HUES48 (cell line): ENCODE results near the gene LHFPL6.

Experiments
- H3K27ac ChIP-seq: one replicate; pipeline ENCODE4 v1.7.0; 2013; ENCODE audit warnings: low read depth, low read length, inconsistent platforms
- H3K27me3 ChIP-seq: 2 replicates; pipeline ENCODE4 v1.6.1; 2013; ENCODE audit warnings: mild to moderate bottlenecking, low read length; ENCODE audit not compliant: control insufficient read depth, insufficient read depth
- H3K36me3 ChIP-seq: 2 replicates; pipeline ENCODE4 v1.6.1; 2013; ENCODE audit warnings: low read length; ENCODE audit not compliant: control insufficient read depth, insufficient read depth
- H3K4me1 ChIP-seq: 2 replicates; pipeline ENCODE4 v1.6.1; 2013; ENCODE audit warnings: mild to moderate bottlenecking, low read length; ENCODE audit not compliant: control insufficient read depth, insufficient read depth
- H3K4me3 ChIP-seq: 2 replicates; pipeline ENCODE4 v1.5.1; 2013; ENCODE audit warnings: mild to moderate bottlenecking, low read depth, low read length
- H3K9ac ChIP-seq: 2 replicates; pipeline ENCODE4 v1.6.1; 2013; ENCODE audit warnings: mild to moderate bottlenecking, low read depth, low read length, moderate library complexity
- H3K9me3 ChIP-seq: 2 replicates; pipeline ENCODE4 v1.6.1; 2013; ENCODE audit warnings: low read length; ENCODE audit not compliant: control insufficient read depth, insufficient read depth

The LHFPL6 gene

DNA sequence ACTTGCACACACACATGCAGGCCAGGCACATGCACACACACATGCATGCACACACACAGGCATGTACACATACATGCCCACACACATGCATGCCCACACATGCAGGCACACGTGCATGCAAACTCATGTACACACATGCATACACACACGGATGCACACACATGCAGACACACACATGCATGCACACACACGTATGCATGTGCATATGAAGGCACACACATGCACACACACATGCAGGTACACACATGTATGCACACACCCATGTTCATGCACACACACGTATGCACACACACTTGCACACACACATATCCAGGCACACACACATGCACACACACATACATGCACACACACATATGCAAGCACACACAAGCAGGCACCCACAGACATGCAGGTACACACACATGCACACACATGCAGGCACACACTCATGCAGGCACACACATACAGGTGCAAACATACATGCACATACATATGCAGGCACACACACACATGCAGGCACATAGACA lies 278.1 kb downstream of the LHFPL6 start:
- no peak overlapping the region for H3K4me3 ChIP-seq
- H3K9ac ChIP-seq, result no peak overlapping the region
- no peak overlapping the region for H3K27ac ChIP-seq
- H3K9me3 ChIP-seq, result no peaks in the 10 kb centered on the region
- H3K27me3 ChIP-seq, result no peaks in the 10 kb centered on the region
- H3K4me1 ChIP-seq, result peaks cover 30% of the 10 kb centered on the region
- H3K36me3 ChIP-seq, result no peaks in the 10 kb centered on the region

- Histone ChIP-seq H3K9me3 (no peaks in the 10 kb centered on the region), H3K36me3 (no peaks in the 10 kb centered on the region), H3K4me1 (peaks cover 12% of the 10 kb centered on the region), H3K4me3 (no peak overlapping the region), H3K9ac (no peak overlapping the region), H3K27me3 (no peaks in the 10 kb centered on the region), H3K27ac (no peak overlapping the region)
Observed at GRCh38 chr13:39322836-39323585, 280.0 kb downstream of the LHFPL6 start.

DNA sequence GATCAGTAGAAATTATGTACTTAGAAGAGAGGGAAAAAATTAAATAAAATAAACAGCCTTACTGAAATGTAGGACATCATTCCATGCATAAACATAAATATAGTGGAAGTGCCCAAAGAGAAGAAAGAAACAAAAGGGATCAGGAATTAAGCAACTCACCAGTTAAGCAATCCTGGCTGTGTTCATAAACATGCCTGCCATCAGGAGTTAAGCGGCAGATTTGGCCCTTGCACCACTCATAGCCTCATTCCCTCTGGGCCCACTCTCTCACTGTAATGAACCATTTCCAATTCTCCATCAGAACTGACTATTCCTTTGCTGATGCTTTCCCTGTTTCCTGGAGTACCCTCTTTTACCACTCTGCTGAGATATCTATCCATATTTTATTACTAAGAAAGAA lies 281.4 kb downstream of the LHFPL6 start:
- Histone ChIP-seq H3K9me3 (no peaks in the 10 kb centered on the region), H3K36me3 (no peaks in the 10 kb centered on the region), H3K4me1 (peaks cover 6% of the 10 kb centered on the region; the same call in 1 of the 2 replicates), H3K4me3 (no peak overlapping the region), H3K27ac (no peak overlapping the region), H3K9ac (no peak overlapping the region), H3K27me3 (no peaks in the 10 kb centered on the region)

- Histone ChIP-seq H3K27ac (no peak overlapping the region), H3K9me3 (no peaks in the 10 kb centered on the region), H3K27me3 (no peaks in the 10 kb centered on the region), H3K4me1 (peaks cover 6% of the 10 kb centered on the region; the same call in 1 of the 2 replicates), H3K36me3 (no peaks in the 10 kb centered on the region), H3K9ac (no peak overlapping the region), H3K4me3 (no peak overlapping the region)
Observed at GRCh38 chr13:39318161-39318560, 284.8 kb downstream of the LHFPL6 start.

GRCh38 chr13:39317291-39317690 lies 285.7 kb downstream of the LHFPL6 start:
- Histone ChIP-seq H3K4me3 (no peak overlapping the region), H3K27ac (no peak overlapping the region), H3K4me1 (peaks cover 2% of the 10 kb centered on the region; the same call in 1 of the 2 replicates), H3K9ac (no peak overlapping the region), H3K9me3 (no peaks in the 10 kb centered on the region), H3K36me3 (no peaks in the 10 kb centered on the region), H3K27me3 (no peaks in the 10 kb centered on the region)

DNA sequence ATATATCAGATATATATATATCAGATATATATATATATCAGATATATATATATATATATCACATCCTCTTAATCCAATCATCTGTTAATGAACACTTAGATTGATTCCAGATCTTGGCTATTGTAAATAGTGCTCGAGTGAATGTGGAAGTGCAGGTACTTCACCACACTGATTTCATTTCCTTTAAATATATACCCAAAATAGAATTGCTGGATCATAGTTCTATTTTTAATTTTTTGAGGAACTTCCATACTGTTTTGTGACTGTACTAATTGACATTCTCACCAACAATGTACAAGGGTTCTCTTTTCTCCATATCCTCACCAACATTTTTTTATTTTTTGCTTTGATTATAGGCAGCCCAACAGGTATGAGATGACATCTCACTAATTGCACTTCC lies 287.2 kb downstream of the LHFPL6 start:
- Histone ChIP-seq H3K9me3 (no peaks in the 10 kb centered on the region), H3K9ac (no peak overlapping the region), H3K27ac (no peak overlapping the region), H3K4me3 (no peak overlapping the region), H3K27me3 (no peaks in the 10 kb centered on the region), H3K4me1 (no peaks in the 10 kb centered on the region), H3K36me3 (no peaks in the 10 kb centered on the region)

GRCh38 chr13:39313721-39314120 lies 289.3 kb downstream of the LHFPL6 start:
- Histone ChIP-seq H3K9ac (no peak overlapping the region), H3K27ac (no peak overlapping the region), H3K36me3 (no peaks in the 10 kb centered on the region), H3K27me3 (no peaks in the 10 kb centered on the region), H3K9me3 (no peaks in the 10 kb centered on the region), H3K4me1 (no peaks in the 10 kb centered on the region), H3K4me3 (no peak overlapping the region)

DNA sequence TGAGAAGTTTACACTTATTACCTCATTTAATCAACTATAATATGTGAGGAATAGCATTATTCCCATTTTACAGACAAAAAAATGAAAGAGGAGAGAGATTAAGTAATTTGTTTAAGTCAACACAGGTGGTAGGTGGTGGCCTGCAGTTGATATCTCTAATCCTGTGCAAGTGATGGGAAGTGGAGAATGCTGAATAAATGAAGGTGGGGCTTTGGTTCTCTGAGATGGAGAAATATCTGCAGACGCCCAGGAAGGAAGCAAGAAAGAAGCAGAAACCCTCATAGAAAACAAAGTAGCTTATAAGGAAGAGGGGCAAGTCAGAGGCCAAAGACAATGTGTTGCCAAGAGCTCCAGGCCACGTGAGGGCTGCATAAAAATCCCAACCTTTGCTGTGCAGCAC lies 290.4 kb downstream of the LHFPL6 start:
- Histone ChIP-seq H3K27ac (no peak overlapping the region), H3K4me1 (no peaks in the 10 kb centered on the region), H3K9me3 (no peaks in the 10 kb centered on the region), H3K36me3 (no peaks in the 10 kb centered on the region), H3K27me3 (no peaks in the 10 kb centered on the region), H3K4me3 (no peak overlapping the region), H3K9ac (no peak overlapping the region)

GRCh38 chr13:39311619-39312018 lies 291.4 kb downstream of the LHFPL6 start:
- Histone ChIP-seq H3K4me1 (no peaks in the 10 kb centered on the region), H3K27ac (no peak overlapping the region), H3K4me3 (no peak overlapping the region)

GRCh38 chr13:39310961-39311360 lies 292.0 kb downstream of the LHFPL6 start:
- H3K27ac ChIP-seq, result no peak overlapping the region

More at GRCh38 chr13:39311619-39312018, 291.4 kb downstream of the LHFPL6 start:
- Histone ChIP-seq H3K9me3 (no peaks in the 10 kb centered on the region), H3K9ac (no peak overlapping the region), H3K36me3 (no peaks in the 10 kb centered on the region), H3K27me3 (no peaks in the 10 kb centered on the region)

GRCh38 chr13:39306639-39307589 lies 296.1 kb downstream of the LHFPL6 start:
- Histone ChIP-seq H3K27ac (no peak overlapping the region), H3K4me1 (no peaks in the 10 kb centered on the region), H3K27me3 (no peaks in the 10 kb centered on the region), H3K4me3 (no peak overlapping the region), H3K36me3 (no peaks in the 10 kb centered on the region), H3K9ac (no peak overlapping the region), H3K9me3 (no peaks in the 10 kb centered on the region)

More at GRCh38 chr13:39310961-39311360, 292.0 kb downstream of the LHFPL6 start:
- Histone ChIP-seq H3K27me3 (no peaks in the 10 kb centered on the region), H3K9ac (no peak overlapping the region), H3K9me3 (no peaks in the 10 kb centered on the region), H3K4me1 (no peaks in the 10 kb centered on the region), H3K4me3 (no peak overlapping the region), H3K36me3 (no peaks in the 10 kb centered on the region)
